ENCODE data around the gene IPO8. TPM values are rescaled to one million over a fixed set of nuclear protein-coding genes. Genes with fewer than 3 reads are reported as not detected.

The IPO8 gene
- total and polyA plus RNA-seq, 2 of the 8 experiments (the other 6 are each of a cell fraction or from before 2014, with no cell fraction given): 7.2 to 59.8 TPM

GRCh38 chr12:30706476-30706875, 10.8 kb upstream of the IPO8 start:
- H4K20me1 ChIP-seq (replicated peaks in 1 of 2; ENCODE audit: control insufficient read depth in 1 of 2, insufficient read depth in 2 of 2, low read length in 2 of 2): no peaks in the 10 kb centered on the region
- no peaks in the 10 kb centered on the region for H3K79me1 ChIP-seq (ENCODE audit: low read depth, low read length)
- no peak overlapping the region for H2BK12ac ChIP-seq (ENCODE audit: low read depth, low read length)
- WGBS, 2 experiments (ENCODE audit: extremely low coverage in 1 of 2, insufficient coverage in 1 of 2, insufficient read length in 1 of 2, insufficient replicate concordance in 2 of 2, low coverage in 1 of 2, low lambda C conversion rate in 2 of 2, missing lambda C conversion rate in 1 of 2): 96% methylated on average over 2 of the region's 2 CpGs; no CpG with 5 or more reads in 1 of the 2 experiments
- H3K56ac ChIP-seq (replicated peaks; ENCODE audit: insufficient read length, low read depth, low read length): no peak overlapping the region
- no peak overlapping the region for H3K4ac ChIP-seq (replicated peaks; ENCODE audit: insufficient read length, low read depth, low read length)
- no peak for DNase-seq (ENCODE audit: low read depth in 1 of 2, low spot score in 2 of 2)
- H3K14ac ChIP-seq (ENCODE audit: insufficient read length): no peak overlapping the region
- CTCF ChIA-PET (ENCODE audit: partially characterized antibody): no interaction called here
- no peak for FAIRE-seq
- POLR2A ChIA-PET (ENCODE audit: partially characterized antibody): no interaction called here
- peaks cover 0 to 2% of the 10 kb centered on the region in 2 experiments; a peak in 1 of 4 replicates for H3K9me3 ChIP-seq (ENCODE audit: insufficient read depth in 2 of 2, low read depth in 1 of 2, low read length in 1 of 2)
- H2AFZ ChIP-seq (ENCODE audit: low read length): no peak overlapping the region
- no peak overlapping the region for H3K18ac ChIP-seq (ENCODE audit: extremely low read depth, low read length)
- no peak overlapping the region for H2AK5ac ChIP-seq (ENCODE audit: low read depth, low read length)
- H3K23me2 ChIP-seq (ENCODE audit: low read depth, low read length): no peaks in the 10 kb centered on the region; the same call in 1 of the 2 replicates
- no peak overlapping the region for H4K91ac ChIP-seq (replicated peaks; ENCODE audit: insufficient read length, low read length)
- no peak overlapping the region for H3K9ac ChIP-seq (replicated peaks in 1 of 4; ENCODE audit: extremely low read depth in 1 of 4, low read depth in 3 of 4, low read length in 3 of 4)
- H3K36me3 ChIP-seq (ENCODE audit: control insufficient read depth in 2 of 4, insufficient read depth in 4 of 4, low read length in 3 of 4): peaks cover 0 to 31% (median 25%) of the 10 kb centered on the region in 4 experiments; a peak in 7 of 8 replicates
- no peak overlapping the region for H4K8ac ChIP-seq (ENCODE audit: extremely low read depth, insufficient read depth, low read length)
- H3K4me3 ChIP-seq (ENCODE audit: extremely low read depth in 1 of 4, insufficient read depth in 2 of 4, low read depth in 3 of 4, low read length in 4 of 4): no peak overlapping the region
- H3K4me1 ChIP-seq (replicated peaks in 1 of 4; ENCODE audit: control insufficient read depth in 3 of 4, insufficient read depth in 4 of 4, low read length in 3 of 4): no peaks in the 10 kb centered on the region
- no peaks in the 10 kb centered on the region for H3K27me3 ChIP-seq (replicated peaks in 1 of 4; ENCODE audit: control insufficient read depth in 3 of 4, extremely low read depth in 1 of 4, insufficient read depth in 3 of 4, low read length in 3 of 4)
- no peak overlapping the region for H3K27ac ChIP-seq (ENCODE audit: low read depth, low read length)
- no peak overlapping the region for H2BK20ac ChIP-seq (ENCODE audit: low read length)
- no peak overlapping the region for H3K4me2 ChIP-seq (ENCODE audit: insufficient read depth in 1 of 2, low read depth in 2 of 2, low read length in 2 of 2)
- no peak overlapping the region for H2BK15ac ChIP-seq (ENCODE audit: low read length)
- H3K79me2 ChIP-seq (ENCODE audit: control insufficient read depth in 1 of 2, insufficient read depth in 2 of 2, low read length in 2 of 2): no peaks in the 10 kb centered on the region
- H2BK120ac ChIP-seq (replicated peaks; ENCODE audit: low read depth, low read length): no peak overlapping the region
- no peak overlapping the region for H3K23ac ChIP-seq (ENCODE audit: insufficient read length)
- no peak overlapping the region for H4K5ac ChIP-seq (ENCODE audit: insufficient read length, low read depth, low read length)
- no peak overlapping the region for H2BK5ac ChIP-seq (ENCODE audit: low read depth, low read length)
- no peak for TF ChIP-seq TBP (IDR thresholded peaks at IDR 0.05; ENCODE audit: low read depth, low read length)
- TF ChIP-seq CHD2 (IDR thresholded peaks at IDR 0.05; ENCODE audit: low read length): no peak
- TF ChIP-seq EP300 (IDR thresholded peaks at IDR 0.05; ENCODE audit: borderline replicate concordance in 1 of 2, low read depth in 2 of 2, low read length in 2 of 2): no peak
- TF ChIP-seq RAD21 (IDR thresholded peaks at IDR 0.05 in 1 of 2, conservative IDR thresholded peaks at IDR 0.05 in 1 of 2; ENCODE audit: low read depth in 2 of 2, low read length in 2 of 2): no peak
- no peak for TF ChIP-seq USF2 (IDR thresholded peaks at IDR 0.05; ENCODE audit: low read length)
- TF ChIP-seq SP2 (IDR thresholded peaks at IDR 0.05; ENCODE audit: low read length): no peak
- TF ChIP-seq ZNF274 (IDR thresholded peaks at IDR 0.05; ENCODE audit: borderline replicate concordance, extremely low read depth, low read length): no peak
- TF ChIP-seq, protein P1, sequence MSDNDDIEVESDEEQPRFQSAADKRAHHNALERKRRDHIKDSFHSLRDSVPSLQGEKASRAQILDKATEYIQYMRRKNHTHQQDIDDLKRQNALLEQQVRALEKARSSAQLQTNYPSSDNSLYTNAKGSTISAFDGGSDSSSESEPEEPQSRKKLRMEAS (IDR thresholded peaks at IDR 0.05): no peak
- TF ChIP-seq MAFK (IDR thresholded peaks at IDR 0.05; ENCODE audit: low read depth, low read length): no peak
- no peak for TF ChIP-seq CREB1 (IDR thresholded peaks at IDR 0.05)
- no peak for TF ChIP-seq POU5F1 (IDR thresholded peaks at IDR 0.05; ENCODE audit: low read depth, low read length)
